ENCODE measurements around the gene TRIO. TPM values are rescaled to one million over a fixed set of nuclear protein-coding genes. Genes with fewer than 3 reads are reported as not detected.

The TRIO gene
- polyA plus RNA-seq, 3 donors, result 1.7 to 45.8 (median 2.1) TPM

GRCh38 chr5:14476786-14477435 is 333.8 kb downstream of the TRIO start:
- H3K4me2 ChIP-seq (replicated peaks; ENCODE audit: extremely low read depth, low read length, poor library complexity, severe bottlenecking), result no peak overlapping the region

DNA sequence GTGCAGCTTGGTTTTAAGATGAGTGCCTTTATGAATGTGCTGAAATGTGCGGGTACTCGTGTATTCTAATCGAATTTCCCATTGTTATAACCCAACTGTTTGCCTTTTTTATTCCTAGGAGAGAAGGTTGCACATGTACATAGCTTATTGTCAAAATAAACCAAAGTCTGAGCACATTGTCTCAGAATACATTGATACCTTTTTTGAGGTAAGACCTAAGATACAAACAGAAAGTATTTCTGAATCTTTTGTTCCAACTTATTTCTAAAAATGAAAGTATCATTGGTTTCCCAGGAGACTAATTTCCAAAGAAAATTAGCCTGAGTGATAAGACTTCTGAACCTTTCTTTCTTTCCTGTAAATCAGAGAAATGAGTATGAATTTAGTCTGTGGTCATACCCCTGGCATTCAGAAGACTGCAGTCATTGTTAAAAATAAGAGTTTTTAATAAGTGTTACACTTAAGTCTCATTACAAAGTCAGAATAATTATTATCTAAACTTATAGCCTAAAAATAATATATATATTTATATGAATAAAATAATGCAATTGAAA is 336.1 kb downstream of the TRIO start:
- H3K79me2 ChIP-seq (ENCODE audit: insufficient read depth, low read length), result no peaks in the 10 kb centered on the region
- H3K27me3 Mint-ChIP-seq (ENCODE audit: low read depth in 3 of 3), result peaks cover 0 to 2% (median 0%) of the 10 kb centered on the region in 3 donors
- H4K20me1 ChIP-seq (ENCODE audit: insufficient read depth, low read length), result no peaks in the 10 kb centered on the region
- H2AFZ ChIP-seq (ENCODE audit: insufficient read depth, low read depth, low read length, poor library complexity, severe bottlenecking), result no peak overlapping the region
- intact Hi-C loops (cut with micrococcal nuclease), result no loop called here
- WGBS (ENCODE audit: insufficient coverage), result no CpG with 5 or more reads among the region's 3 CpGs
- H3K4me3 ChIP-seq (replicated peaks in 1 of 3; ENCODE audit: low read depth in 2 of 3, low read length in 3 of 3), result no peak overlapping the region
- H3K4me3 Mint-ChIP-seq, result no peak overlapping the region
- H3K9ac ChIP-seq (ENCODE audit: insufficient read depth, low read length, poor library complexity, severe bottlenecking), result no peak overlapping the region
- no peaks in the 10 kb centered on the region for H3K9me3 Mint-ChIP-seq
- TF ChIP-seq CTCF (IDR thresholded peaks at IDR 0.05), result no peak
- H3K27me3 ChIP-seq (ENCODE audit: control insufficient read depth in 2 of 2, insufficient read depth in 2 of 2, low read length in 2 of 2), result no peaks in the 10 kb centered on the region
- no peaks in the 10 kb centered on the region for H3K9me3 ChIP-seq (replicated peaks in 1 of 2; ENCODE audit: control insufficient read depth in 1 of 2, insufficient read depth in 1 of 2, low read length in 2 of 2)
- H3K4me1 Mint-ChIP-seq, result no peaks in the 10 kb centered on the region
- peaks cover 70 to 89% of the 10 kb centered on the region in 2 donors for H3K36me3 Mint-ChIP-seq
- no peak overlapping the region for H3K4me2 ChIP-seq (replicated peaks; ENCODE audit: extremely low read depth, low read length, poor library complexity, severe bottlenecking)
- peak overlapping the region in 1 of 7 donors; percentile 68 for H3K27ac Mint-ChIP-seq
- H3K4me1 ChIP-seq (ENCODE audit: control insufficient read depth in 1 of 2, insufficient read depth in 2 of 2, low read length in 2 of 2), result peaks cover 0 to 7% of the 10 kb centered on the region in 2 donors
- H3K36me3 ChIP-seq (replicated peaks in 1 of 2; ENCODE audit: control insufficient read depth in 1 of 2, insufficient read depth in 2 of 2, low read length in 2 of 2), result peaks cover 66 to 98% of the 10 kb centered on the region in 2 donors
- DNase-seq, result no peak
- no peak overlapping the region for H3K27ac ChIP-seq (ENCODE audit: low read depth in 1 of 2, low read length in 2 of 2)

More at GRCh38 chr5:14476786-14477435, 333.8 kb downstream of the TRIO start:
- Mint-ChIP-seq H3K27me3 (ENCODE audit: low read depth in 3 of 3) (no peaks in the 10 kb centered on the region), H3K36me3 (peaks cover 69 to 81% of the 10 kb centered on the region in 2 donors), H3K4me3 (no peak overlapping the region), H3K27ac (peak overlapping the region in 6 of 7 donors; percentile 2 to 66 (median 41)), H3K9me3 (no peaks in the 10 kb centered on the region), H3K4me1 (no peaks in the 10 kb centered on the region)
- no peak for TF ChIP-seq CTCF (IDR thresholded peaks at IDR 0.05)
- no peak overlapping the region for H2AFZ ChIP-seq (ENCODE audit: insufficient read depth, low read depth, low read length, poor library complexity, severe bottlenecking)
- H3K9ac ChIP-seq (ENCODE audit: insufficient read depth, low read length, poor library complexity, severe bottlenecking), result no peak overlapping the region
- no peaks in the 10 kb centered on the region for H4K20me1 ChIP-seq (ENCODE audit: insufficient read depth, low read length)
- peaks cover 66 to 98% of the 10 kb centered on the region in 2 donors for H3K36me3 ChIP-seq (replicated peaks in 1 of 2; ENCODE audit: control insufficient read depth in 1 of 2, insufficient read depth in 2 of 2, low read length in 2 of 2)
- H3K4me1 ChIP-seq (ENCODE audit: control insufficient read depth in 1 of 2, insufficient read depth in 2 of 2, low read length in 2 of 2), result peaks cover 0 to 7% of the 10 kb centered on the region in 2 donors
- 100% methylated on average over 1 of the region's 4 CpGs for WGBS (ENCODE audit: insufficient coverage)
- H3K27me3 ChIP-seq (ENCODE audit: control insufficient read depth in 2 of 2, insufficient read depth in 2 of 2, low read length in 2 of 2), result no peaks in the 10 kb centered on the region
- intact Hi-C loops (cut with micrococcal nuclease), result no loop called here
- peak in 1 of 3 donors; percentile 15 for DNase-seq
- H3K27ac ChIP-seq (ENCODE audit: low read depth in 1 of 2, low read length in 2 of 2), result no peak overlapping the region
- H3K4me3 ChIP-seq (replicated peaks in 1 of 3; ENCODE audit: low read depth in 2 of 3, low read length in 3 of 3), result no peak overlapping the region
- no peaks in the 10 kb centered on the region for H3K79me2 ChIP-seq (ENCODE audit: insufficient read depth, low read length)
- H3K9me3 ChIP-seq (replicated peaks in 1 of 2; ENCODE audit: control insufficient read depth in 1 of 2, insufficient read depth in 1 of 2, low read length in 2 of 2), result no peaks in the 10 kb centered on the region

Measured in CD14-positive monocyte (primary cell).